ENCODE data around the gene HPCAL4. TPM values are rescaled to one million over a fixed set of nuclear protein-coding genes. Genes with fewer than 3 reads are reported as not detected.

Gene HPCAL4
- total and polyA plus RNA-seq, 2 donors (not counting 1 experiment from before 2014, with no cell fraction given) = not detected

DNA sequence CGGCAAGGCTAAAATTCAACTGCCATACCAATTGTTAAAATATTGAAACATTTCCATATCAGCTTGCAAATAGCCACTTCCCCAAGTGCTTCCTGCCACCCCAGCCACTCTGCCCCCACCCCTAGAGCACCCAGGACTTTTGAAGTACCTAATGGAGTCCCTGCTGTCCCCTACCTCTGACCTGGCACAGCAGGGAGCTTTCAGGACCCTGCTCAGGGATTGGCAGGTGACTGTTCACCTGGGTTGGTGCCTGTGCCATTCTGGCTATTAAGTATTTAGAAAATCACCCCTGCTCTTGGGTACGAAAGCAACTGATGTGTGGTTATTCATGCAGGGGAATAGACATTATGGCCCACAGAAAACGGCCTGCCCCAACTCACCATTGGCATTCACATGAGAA lies 9.1 kb upstream of the HPCAL4 start:
- DNase-seq (ENCODE audit: low read depth in 2 of 2) = no peak
- Histone ChIP-seq H3K36me3 (ENCODE audit: control insufficient read depth, insufficient read depth, low read length) (no peaks in the 10 kb centered on the region), H3K27ac (ENCODE audit: insufficient read depth, low read length) (no peak overlapping the region), H3K4me2 (ENCODE audit: extremely low read depth, insufficient read depth, low read length) (no peak overlapping the region), H3K27me3 (ENCODE audit: control insufficient read depth, insufficient read depth, low read length) (peaks cover 27% of the 10 kb centered on the region), H4K20me1 (ENCODE audit: control insufficient read depth, extremely low read depth, insufficient read depth, low read length) (no peaks in the 10 kb centered on the region), H3K79me2 (ENCODE audit: control insufficient read depth, insufficient read depth, low read length) (no peaks in the 10 kb centered on the region), H3K4me3 (replicated peaks in 1 of 4; ENCODE audit: control extremely low read depth in 1 of 4, insufficient read depth in 1 of 4, low read depth in 3 of 4, low read length in 4 of 4) (no peak overlapping the region), H3K9me3 (ENCODE audit: control insufficient read depth, insufficient read depth, low read depth, low read length) (no peaks in the 10 kb centered on the region), H2AFZ (ENCODE audit: low read length) (no peak overlapping the region), H3K4me1 (ENCODE audit: control insufficient read depth, extremely low read depth, insufficient read depth, low read length) (peaks cover 2% of the 10 kb centered on the region), H3K9ac (ENCODE audit: insufficient read depth, low read length) (no peak overlapping the region)
- TF ChIP-seq, protein P1, sequence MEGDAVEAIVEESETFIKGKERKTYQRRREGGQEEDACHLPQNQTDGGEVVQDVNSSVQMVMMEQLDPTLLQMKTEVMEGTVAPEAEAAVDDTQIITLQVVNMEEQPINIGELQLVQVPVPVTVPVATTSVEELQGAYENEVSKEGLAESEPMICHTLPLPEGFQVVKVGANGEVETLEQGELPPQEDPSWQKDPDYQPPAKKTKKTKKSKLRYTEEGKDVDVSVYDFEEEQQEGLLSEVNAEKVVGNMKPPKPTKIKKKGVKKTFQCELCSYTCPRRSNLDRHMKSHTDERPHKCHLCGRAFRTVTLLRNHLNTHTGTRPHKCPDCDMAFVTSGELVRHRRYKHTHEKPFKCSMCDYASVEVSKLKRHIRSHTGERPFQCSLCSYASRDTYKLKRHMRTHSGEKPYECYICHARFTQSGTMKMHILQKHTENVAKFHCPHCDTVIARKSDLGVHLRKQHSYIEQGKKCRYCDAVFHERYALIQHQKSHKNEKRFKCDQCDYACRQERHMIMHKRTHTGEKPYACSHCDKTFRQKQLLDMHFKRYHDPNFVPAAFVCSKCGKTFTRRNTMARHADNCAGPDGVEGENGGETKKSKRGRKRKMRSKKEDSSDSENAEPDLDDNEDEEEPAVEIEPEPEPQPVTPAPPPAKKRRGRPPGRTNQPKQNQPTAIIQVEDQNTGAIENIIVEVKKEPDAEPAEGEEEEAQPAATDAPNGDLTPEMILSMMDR (conservative IDR thresholded peaks at IDR 0.05 in 1 of 2, IDR thresholded peaks at IDR 0.05 in 1 of 2; ENCODE audit: low read depth in 1 of 2, low read length in 2 of 2) = no peak
- no peak for TF ChIP-seq EZH2 (IDR thresholded peaks at IDR 0.05; ENCODE audit: low read length, missing control alignments)

DNA sequence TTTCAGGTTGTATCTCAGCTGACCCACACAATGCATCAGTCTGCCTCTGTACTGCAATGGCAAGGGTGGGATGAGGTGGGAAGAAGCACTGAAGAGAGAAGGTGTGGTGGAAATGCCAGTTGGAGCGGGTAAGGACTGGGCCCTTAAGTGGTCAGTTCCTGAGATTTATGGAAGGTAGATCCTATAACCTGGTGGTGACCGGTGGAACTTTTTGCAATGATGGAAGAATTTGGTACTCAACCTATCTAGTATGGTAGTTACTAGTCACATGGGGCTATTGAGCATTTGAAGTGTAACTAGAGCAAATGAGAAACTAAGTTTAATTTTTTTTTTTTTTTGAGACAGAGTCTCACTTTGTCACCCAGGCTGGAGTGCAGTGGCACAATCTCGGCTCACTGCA lies 8.2 kb upstream of the HPCAL4 start:
- no peaks in the 10 kb centered on the region for H3K79me2 ChIP-seq (ENCODE audit: control insufficient read depth, insufficient read depth, low read length)
- no peaks in the 10 kb centered on the region for H3K36me3 ChIP-seq (ENCODE audit: control insufficient read depth, insufficient read depth, low read length)
- H3K27me3 ChIP-seq (ENCODE audit: control insufficient read depth, insufficient read depth, low read length) = peaks cover 30% of the 10 kb centered on the region
- DNase-seq (ENCODE audit: low read depth in 2 of 2) = no peak
- H3K4me3 ChIP-seq (replicated peaks in 1 of 4; ENCODE audit: control extremely low read depth in 1 of 4, insufficient read depth in 1 of 4, low read depth in 3 of 4, low read length in 4 of 4) = no peak overlapping the region
- H2AFZ ChIP-seq (ENCODE audit: low read length) = no peak overlapping the region
- H3K9me3 ChIP-seq (ENCODE audit: control insufficient read depth, insufficient read depth, low read depth, low read length) = no peaks in the 10 kb centered on the region
- peaks cover 2% of the 10 kb centered on the region for H3K4me1 ChIP-seq (ENCODE audit: control insufficient read depth, extremely low read depth, insufficient read depth, low read length)
- H3K9ac ChIP-seq (ENCODE audit: insufficient read depth, low read length) = no peak overlapping the region
- no peak overlapping the region for H3K27ac ChIP-seq (ENCODE audit: insufficient read depth, low read length)
- TF ChIP-seq, protein P1 (conservative IDR thresholded peaks at IDR 0.05 in 1 of 2, IDR thresholded peaks at IDR 0.05 in 1 of 2; ENCODE audit: low read depth in 1 of 2, low read length in 2 of 2) = no peak
- no peak for TF ChIP-seq EZH2 (IDR thresholded peaks at IDR 0.05; ENCODE audit: low read length, missing control alignments)
- no peak overlapping the region for H3K4me2 ChIP-seq (ENCODE audit: extremely low read depth, insufficient read depth, low read length)
- H4K20me1 ChIP-seq (ENCODE audit: control insufficient read depth, extremely low read depth, insufficient read depth, low read length) = no peaks in the 10 kb centered on the region

DNA sequence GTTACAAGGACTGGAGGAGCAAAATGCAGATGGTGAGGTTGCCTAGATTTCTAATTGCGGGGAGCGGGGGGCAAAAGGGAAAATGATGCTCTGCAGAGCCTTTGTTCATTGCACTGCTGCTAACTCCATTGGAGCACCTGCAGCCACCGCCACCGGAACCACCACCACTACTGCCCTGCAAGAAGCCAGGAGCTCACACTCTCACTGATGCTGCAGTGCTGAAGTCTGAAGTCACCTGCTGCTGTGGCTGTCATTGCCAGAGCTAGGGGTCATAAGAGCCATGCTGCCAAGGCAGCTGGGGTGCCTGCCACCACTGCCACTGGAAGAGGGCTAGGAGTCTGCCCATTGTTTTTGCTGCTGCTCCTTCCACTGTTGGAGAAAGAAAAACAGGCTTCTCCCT lies 7.3 kb upstream of the HPCAL4 start:
- no peaks in the 10 kb centered on the region for H3K36me3 ChIP-seq (ENCODE audit: control insufficient read depth, insufficient read depth, low read length)
- no peak for TF ChIP-seq EZH2 (IDR thresholded peaks at IDR 0.05; ENCODE audit: low read length, missing control alignments)
- TF ChIP-seq, protein P1 (conservative IDR thresholded peaks at IDR 0.05 in 1 of 2, IDR thresholded peaks at IDR 0.05 in 1 of 2; ENCODE audit: low read depth in 1 of 2, low read length in 2 of 2) = no peak
- no peak for DNase-seq (ENCODE audit: low read depth in 2 of 2)
- H3K9me3 ChIP-seq (ENCODE audit: control insufficient read depth, insufficient read depth, low read depth, low read length) = no peaks in the 10 kb centered on the region
- no peak overlapping the region for H3K9ac ChIP-seq (ENCODE audit: insufficient read depth, low read length)
- no peaks in the 10 kb centered on the region for H4K20me1 ChIP-seq (ENCODE audit: control insufficient read depth, extremely low read depth, insufficient read depth, low read length)
- peaks cover 2% of the 10 kb centered on the region for H3K4me1 ChIP-seq (ENCODE audit: control insufficient read depth, extremely low read depth, insufficient read depth, low read length)
- no peaks in the 10 kb centered on the region for H3K79me2 ChIP-seq (ENCODE audit: control insufficient read depth, insufficient read depth, low read length)
- peaks cover 35% of the 10 kb centered on the region for H3K27me3 ChIP-seq (ENCODE audit: control insufficient read depth, insufficient read depth, low read length)
- no peak overlapping the region for H3K4me3 ChIP-seq (replicated peaks in 1 of 4; ENCODE audit: control extremely low read depth in 1 of 4, insufficient read depth in 1 of 4, low read depth in 3 of 4, low read length in 4 of 4)
- H3K4me2 ChIP-seq (ENCODE audit: extremely low read depth, insufficient read depth, low read length) = no peak overlapping the region
- no peak overlapping the region for H3K27ac ChIP-seq (ENCODE audit: insufficient read depth, low read length)
- no peak overlapping the region for H2AFZ ChIP-seq (ENCODE audit: low read length)
